ENCODE results near the gene NARF.

DNA sequence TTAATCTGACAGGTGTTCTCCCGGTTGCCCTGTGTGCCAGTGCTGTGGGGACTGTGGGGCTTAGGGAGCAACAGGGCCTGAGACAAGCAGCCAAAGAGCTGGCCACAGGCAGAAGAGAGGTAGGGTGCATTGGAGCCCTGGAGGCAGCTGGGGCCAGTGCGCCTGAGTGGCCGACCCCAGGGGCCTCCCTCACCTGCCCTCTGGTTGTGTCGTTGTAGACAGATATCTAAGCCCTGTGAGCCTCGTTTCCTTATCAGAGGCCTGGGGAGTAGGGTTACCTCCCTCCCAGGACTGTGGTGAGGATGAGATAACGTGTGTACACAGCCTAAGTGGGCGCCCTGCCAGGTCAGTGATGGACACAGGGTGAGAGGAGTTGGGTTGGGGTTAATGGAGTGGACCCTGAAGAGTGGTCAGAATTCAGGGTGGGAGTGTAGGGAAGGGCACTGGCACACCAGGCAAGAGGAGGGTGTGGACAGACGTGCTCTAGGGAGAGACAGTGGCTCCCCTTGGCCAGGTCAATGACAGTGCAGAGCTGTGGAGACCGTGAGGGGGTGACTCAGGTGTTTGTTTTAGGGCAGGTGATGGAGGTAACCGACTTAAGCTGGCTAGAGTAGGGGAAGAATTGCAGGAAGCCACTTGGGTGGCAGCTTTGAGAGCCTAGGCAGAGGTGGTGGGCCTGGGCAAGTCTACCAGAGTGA is 3.4 kb downstream of the NARF start:
- TF ChIP-seq, protein P1, sequence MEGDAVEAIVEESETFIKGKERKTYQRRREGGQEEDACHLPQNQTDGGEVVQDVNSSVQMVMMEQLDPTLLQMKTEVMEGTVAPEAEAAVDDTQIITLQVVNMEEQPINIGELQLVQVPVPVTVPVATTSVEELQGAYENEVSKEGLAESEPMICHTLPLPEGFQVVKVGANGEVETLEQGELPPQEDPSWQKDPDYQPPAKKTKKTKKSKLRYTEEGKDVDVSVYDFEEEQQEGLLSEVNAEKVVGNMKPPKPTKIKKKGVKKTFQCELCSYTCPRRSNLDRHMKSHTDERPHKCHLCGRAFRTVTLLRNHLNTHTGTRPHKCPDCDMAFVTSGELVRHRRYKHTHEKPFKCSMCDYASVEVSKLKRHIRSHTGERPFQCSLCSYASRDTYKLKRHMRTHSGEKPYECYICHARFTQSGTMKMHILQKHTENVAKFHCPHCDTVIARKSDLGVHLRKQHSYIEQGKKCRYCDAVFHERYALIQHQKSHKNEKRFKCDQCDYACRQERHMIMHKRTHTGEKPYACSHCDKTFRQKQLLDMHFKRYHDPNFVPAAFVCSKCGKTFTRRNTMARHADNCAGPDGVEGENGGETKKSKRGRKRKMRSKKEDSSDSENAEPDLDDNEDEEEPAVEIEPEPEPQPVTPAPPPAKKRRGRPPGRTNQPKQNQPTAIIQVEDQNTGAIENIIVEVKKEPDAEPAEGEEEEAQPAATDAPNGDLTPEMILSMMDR (IDR thresholded peaks at IDR 0.05), result no peak
- TF ChIP-seq POLR2AphosphoS5 (IDR thresholded peaks at IDR 0.05) (no peak), POLR2A (IDR thresholded peaks at IDR 0.05) (no peak)
